ENCODE measurements around the gene MGP.
A peak's percentile ranks its signal among the peaks of the same experiment; 100 is the strongest.

Gene MGP

GRCh38 chr12:14892726-14893505 lies 7.3 kb upstream of the MGP start:
- no peak overlapping the region for H3K27ac ChIP-seq (replicated peaks; ENCODE audit: low read length)
- no peak overlapping the region for H2AK5ac ChIP-seq (ENCODE audit: low read depth, low read length)
- H3K4ac ChIP-seq (ENCODE audit: low read length), result no peak overlapping the region
- no peak overlapping the region for H3K14ac ChIP-seq (ENCODE audit: low read length)
- no peaks in the 10 kb centered on the region for H3K36me3 ChIP-seq (replicated peaks in 1 of 2; ENCODE audit: control insufficient read depth in 2 of 2, insufficient read depth in 2 of 2, low read length in 2 of 2)
- no peaks in the 10 kb centered on the region for H3K4me1 ChIP-seq (ENCODE audit: control insufficient read depth in 2 of 2, insufficient read depth in 1 of 2, low read depth in 1 of 2, low read length in 2 of 2)
- H3K79me1 ChIP-seq (ENCODE audit: low read depth, low read length), result no peaks in the 10 kb centered on the region
- no peak overlapping the region for H3K4me3 ChIP-seq (ENCODE audit: low read length in 2 of 2)
- H4K91ac ChIP-seq (ENCODE audit: low read depth, low read length, poor library complexity), result no peak overlapping the region
- WGBS, 2 donors (ENCODE audit: extremely low coverage in 2 of 2, insufficient read length in 2 of 2, insufficient replicate concordance in 1 of 2), result no CpG with 5 or more reads among the region's 7 CpGs
- no peak overlapping the region for H3K18ac ChIP-seq (ENCODE audit: low read length)
- H2BK12ac ChIP-seq (ENCODE audit: low read length), result no peak overlapping the region
- no peak overlapping the region for H4K8ac ChIP-seq (ENCODE audit: low read depth, low read length)
- H3K27me3 ChIP-seq (ENCODE audit: control insufficient read depth in 3 of 3, insufficient read depth in 3 of 3, low read depth in 1 of 3, low read length in 3 of 3), result no peaks in the 10 kb centered on the region
- DNase-seq (ENCODE audit: low spot score), result no peak
- no peak overlapping the region for H2BK5ac ChIP-seq (ENCODE audit: low read length)
- no peak overlapping the region for H3K23ac ChIP-seq (ENCODE audit: low read depth, low read length, poor library complexity)
- no peak overlapping the region for H2BK120ac ChIP-seq (ENCODE audit: low read depth, low read length)
- H3K9ac ChIP-seq (ENCODE audit: low read depth, low read length, poor library complexity), result no peak overlapping the region
- H2AFZ ChIP-seq (ENCODE audit: low read length), result peak overlapping the region; percentile 42
- H3K9me3 ChIP-seq (replicated peaks in 1 of 2; ENCODE audit: control insufficient read depth in 2 of 2, insufficient read depth in 1 of 2, low read depth in 1 of 2, low read length in 2 of 2), result no peaks in the 10 kb centered on the region
- no peak overlapping the region for H3K4me2 ChIP-seq (ENCODE audit: insufficient read depth, low read length, poor library complexity, severe bottlenecking)
- H2BK15ac ChIP-seq (ENCODE audit: low read length), result no peak overlapping the region

DNA sequence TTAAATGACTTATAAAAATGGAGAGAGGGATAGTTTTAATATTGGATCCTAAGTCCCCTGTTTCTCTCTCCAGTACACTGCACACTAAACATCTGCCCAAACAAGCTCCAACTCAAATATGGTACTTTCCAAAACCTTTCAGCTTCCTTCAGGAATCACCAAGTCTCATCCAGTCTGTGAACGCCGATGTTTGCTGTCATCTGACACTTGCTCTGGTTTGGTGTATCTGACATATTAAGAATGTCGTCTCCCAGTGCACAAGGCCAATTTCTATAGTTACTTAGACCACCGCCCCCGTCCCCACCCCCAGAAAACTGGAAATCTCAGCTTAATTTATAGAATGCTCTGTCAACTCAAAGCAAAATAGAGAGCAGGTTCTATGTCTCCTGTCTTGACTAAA lies 5.0 kb upstream of the MGP start:
- WGBS, 2 donors (ENCODE audit: extremely low coverage in 2 of 2, insufficient read length in 2 of 2, insufficient replicate concordance in 1 of 2), result no CpG with 5 or more reads among the region's 5 CpGs
- Histone ChIP-seq H3K36me3 (replicated peaks in 1 of 2; ENCODE audit: control insufficient read depth in 2 of 2, insufficient read depth in 2 of 2, low read length in 2 of 2) (no peaks in the 10 kb centered on the region), H4K8ac (ENCODE audit: low read depth, low read length) (no peak overlapping the region), H3K27me3 (ENCODE audit: control insufficient read depth in 3 of 3, insufficient read depth in 3 of 3, low read depth in 1 of 3, low read length in 3 of 3) (no peaks in the 10 kb centered on the region), H3K4me1 (ENCODE audit: control insufficient read depth in 2 of 2, insufficient read depth in 1 of 2, low read depth in 1 of 2, low read length in 2 of 2) (no peaks in the 10 kb centered on the region), H3K9ac (ENCODE audit: low read depth, low read length, poor library complexity) (no peak overlapping the region), H2AFZ (ENCODE audit: low read length) (no peak overlapping the region), H3K18ac (ENCODE audit: low read length) (no peak overlapping the region), H3K27ac (replicated peaks; ENCODE audit: low read length) (no peak overlapping the region), H3K9me3 (replicated peaks in 1 of 2; ENCODE audit: control insufficient read depth in 2 of 2, insufficient read depth in 1 of 2, low read depth in 1 of 2, low read length in 2 of 2) (no peaks in the 10 kb centered on the region), H2BK12ac (ENCODE audit: low read length) (no peak overlapping the region), H3K79me1 (ENCODE audit: low read depth, low read length) (no peaks in the 10 kb centered on the region), H2BK120ac (ENCODE audit: low read depth, low read length) (no peak overlapping the region), H4K91ac (ENCODE audit: low read depth, low read length, poor library complexity) (no peak overlapping the region), H3K23ac (ENCODE audit: low read depth, low read length, poor library complexity) (no peak overlapping the region), H3K4me3 (ENCODE audit: low read length in 2 of 2) (no peak overlapping the region), H2BK5ac (ENCODE audit: low read length) (no peak overlapping the region), H2AK5ac (ENCODE audit: low read depth, low read length) (no peak overlapping the region), H3K4me2 (ENCODE audit: insufficient read depth, low read length, poor library complexity, severe bottlenecking) (no peak overlapping the region), H2BK15ac (ENCODE audit: low read length) (no peak overlapping the region), H3K14ac (ENCODE audit: low read length) (no peak overlapping the region), H3K4ac (ENCODE audit: low read length) (no peak overlapping the region)
- no peak for DNase-seq (ENCODE audit: low spot score)

GRCh38 chr12:14886271-14886670 lies 617 bp upstream of the MGP start:
- H3K4me2 ChIP-seq (ENCODE audit: insufficient read depth, low read length, poor library complexity, severe bottlenecking), result no peak overlapping the region
- no peak overlapping the region for H2BK15ac ChIP-seq (ENCODE audit: low read length)
- H3K9ac ChIP-seq (ENCODE audit: low read depth, low read length, poor library complexity), result no peak overlapping the region
- no peak overlapping the region for H3K27ac ChIP-seq (replicated peaks; ENCODE audit: low read length)
- H3K4me3 ChIP-seq (ENCODE audit: low read length in 2 of 2), result no peak overlapping the region
- no peaks in the 10 kb centered on the region for H3K9me3 ChIP-seq (replicated peaks in 1 of 2; ENCODE audit: control insufficient read depth in 2 of 2, insufficient read depth in 1 of 2, low read depth in 1 of 2, low read length in 2 of 2)
- no peak overlapping the region for H4K91ac ChIP-seq (ENCODE audit: low read depth, low read length, poor library complexity)
- no peak overlapping the region for H3K18ac ChIP-seq (ENCODE audit: low read length)
- no peaks in the 10 kb centered on the region for H3K36me3 ChIP-seq (replicated peaks in 1 of 2; ENCODE audit: control insufficient read depth in 2 of 2, insufficient read depth in 2 of 2, low read length in 2 of 2)
- no peak overlapping the region for H2AFZ ChIP-seq (ENCODE audit: low read length)
- H3K14ac ChIP-seq (ENCODE audit: low read length), result no peak overlapping the region
- H3K4ac ChIP-seq (ENCODE audit: low read length), result no peak overlapping the region
- no peaks in the 10 kb centered on the region for H3K27me3 ChIP-seq (ENCODE audit: control insufficient read depth in 3 of 3, insufficient read depth in 3 of 3, low read depth in 1 of 3, low read length in 3 of 3)
- no peak for DNase-seq (ENCODE audit: low spot score)
- no peak overlapping the region for H2BK12ac ChIP-seq (ENCODE audit: low read length)
- H4K8ac ChIP-seq (ENCODE audit: low read depth, low read length), result no peak overlapping the region
- no peaks in the 10 kb centered on the region for H3K79me1 ChIP-seq (ENCODE audit: low read depth, low read length)
- no peaks in the 10 kb centered on the region for H3K4me1 ChIP-seq (ENCODE audit: control insufficient read depth in 2 of 2, insufficient read depth in 1 of 2, low read depth in 1 of 2, low read length in 2 of 2)
- H3K23ac ChIP-seq (ENCODE audit: low read depth, low read length, poor library complexity), result no peak overlapping the region
- H2BK120ac ChIP-seq (ENCODE audit: low read depth, low read length), result no peak overlapping the region
- no CpG with 5 or more reads among the region's 6 CpGs for WGBS, 2 donors (ENCODE audit: extremely low coverage in 2 of 2, insufficient read length in 2 of 2, insufficient replicate concordance in 1 of 2)
- H2AK5ac ChIP-seq (ENCODE audit: low read depth, low read length), result no peak overlapping the region
- H2BK5ac ChIP-seq (ENCODE audit: low read length), result no peak overlapping the region

GRCh38 chr12:14884458-14884878 lies 1.2 kb downstream of the MGP start:
- no peak overlapping the region for H3K4me2 ChIP-seq (ENCODE audit: insufficient read depth, low read length, poor library complexity, severe bottlenecking)
- H3K23ac ChIP-seq (ENCODE audit: low read depth, low read length, poor library complexity), result no peak overlapping the region
- DNase-seq (ENCODE audit: low spot score), result no peak
- no peak overlapping the region for H4K8ac ChIP-seq (ENCODE audit: low read depth, low read length)
- no peak overlapping the region for H3K9ac ChIP-seq (ENCODE audit: low read depth, low read length, poor library complexity)
- H3K4me3 ChIP-seq (ENCODE audit: low read length in 2 of 2), result no peak overlapping the region
- no peak overlapping the region for H3K18ac ChIP-seq (ENCODE audit: low read length)
- WGBS, 2 donors (ENCODE audit: extremely low coverage in 2 of 2, insufficient read length in 2 of 2, insufficient replicate concordance in 1 of 2), result no CpG with 5 or more reads among the region's 5 CpGs
- no peaks in the 10 kb centered on the region for H3K4me1 ChIP-seq (ENCODE audit: control insufficient read depth in 2 of 2, insufficient read depth in 1 of 2, low read depth in 1 of 2, low read length in 2 of 2)
- H2BK120ac ChIP-seq (ENCODE audit: low read depth, low read length), result no peak overlapping the region
- no peak overlapping the region for H2BK12ac ChIP-seq (ENCODE audit: low read length)
- no peaks in the 10 kb centered on the region for H3K36me3 ChIP-seq (replicated peaks in 1 of 2; ENCODE audit: control insufficient read depth in 2 of 2, insufficient read depth in 2 of 2, low read length in 2 of 2)
- H4K91ac ChIP-seq (ENCODE audit: low read depth, low read length, poor library complexity), result no peak overlapping the region
- H2AK5ac ChIP-seq (ENCODE audit: low read depth, low read length), result no peak overlapping the region
- no peaks in the 10 kb centered on the region for H3K27me3 ChIP-seq (ENCODE audit: control insufficient read depth in 3 of 3, insufficient read depth in 3 of 3, low read depth in 1 of 3, low read length in 3 of 3)
- no peaks in the 10 kb centered on the region for H3K79me1 ChIP-seq (ENCODE audit: low read depth, low read length)
- H2BK15ac ChIP-seq (ENCODE audit: low read length), result no peak overlapping the region
- H2AFZ ChIP-seq (ENCODE audit: low read length), result no peak overlapping the region
- H3K9me3 ChIP-seq (replicated peaks in 1 of 2; ENCODE audit: control insufficient read depth in 2 of 2, insufficient read depth in 1 of 2, low read depth in 1 of 2, low read length in 2 of 2), result no peaks in the 10 kb centered on the region
- no peak overlapping the region for H3K14ac ChIP-seq (ENCODE audit: low read length)
- H3K4ac ChIP-seq (ENCODE audit: low read length), result no peak overlapping the region
- no peak overlapping the region for H3K27ac ChIP-seq (replicated peaks; ENCODE audit: low read length)
- no peak overlapping the region for H2BK5ac ChIP-seq (ENCODE audit: low read length)
